Suppressor macrophage (primary cell): ENCODE results near the gene GRSF1.
"Not testable (repeated sequence)": the region's sequence is repeated elsewhere in the genome, so short reads cannot be mapped to it uniquely, and the experiment has no call there.

Experiments used
- DNase-seq, 4 experiments: peaks; one replicate each; pipeline ENCODE4 v3.0.0-alpha.2; 2020 to 2022

Gene GRSF1

DNA sequence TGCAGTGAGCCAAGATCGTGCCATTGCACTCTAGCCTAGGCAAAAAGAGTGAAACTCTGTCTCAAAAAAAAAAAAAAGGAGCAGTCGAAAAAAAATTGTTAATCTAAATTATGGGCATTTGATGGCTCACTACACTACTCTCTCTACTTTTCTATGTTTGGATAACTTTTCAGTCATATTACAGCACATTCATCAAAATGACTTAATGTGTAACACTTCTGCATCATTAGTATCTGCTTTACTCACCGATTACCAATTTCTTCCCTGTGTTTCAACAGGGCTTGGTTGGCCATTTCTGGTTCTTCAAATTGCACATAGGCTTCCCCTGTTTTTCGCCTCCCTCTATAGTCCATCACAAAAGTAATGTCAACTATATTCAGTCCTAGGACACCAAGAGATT is 8.4 kb downstream of the GRSF1 start:
- no peak for DNase-seq

DNA sequence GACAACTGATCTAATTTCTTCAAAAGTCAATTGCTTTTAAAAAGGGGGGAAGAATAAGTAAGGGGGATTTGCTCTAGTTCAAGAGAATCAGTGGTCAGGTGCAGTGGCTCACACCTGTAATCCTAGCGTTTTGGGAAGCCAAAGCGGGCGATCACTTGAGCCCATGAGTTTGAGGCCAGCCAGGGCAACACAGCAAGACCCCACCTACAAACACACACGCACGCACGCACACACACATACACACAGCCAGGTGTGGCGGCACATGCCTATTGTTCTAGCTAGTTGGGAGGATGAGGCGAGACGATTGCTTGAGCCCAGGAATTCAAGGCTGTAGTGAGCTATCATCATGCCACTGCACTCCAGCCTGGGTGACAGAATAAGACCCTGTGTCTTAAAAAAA is 9.6 kb downstream of the GRSF1 start:
- no peak for DNase-seq

DNA sequence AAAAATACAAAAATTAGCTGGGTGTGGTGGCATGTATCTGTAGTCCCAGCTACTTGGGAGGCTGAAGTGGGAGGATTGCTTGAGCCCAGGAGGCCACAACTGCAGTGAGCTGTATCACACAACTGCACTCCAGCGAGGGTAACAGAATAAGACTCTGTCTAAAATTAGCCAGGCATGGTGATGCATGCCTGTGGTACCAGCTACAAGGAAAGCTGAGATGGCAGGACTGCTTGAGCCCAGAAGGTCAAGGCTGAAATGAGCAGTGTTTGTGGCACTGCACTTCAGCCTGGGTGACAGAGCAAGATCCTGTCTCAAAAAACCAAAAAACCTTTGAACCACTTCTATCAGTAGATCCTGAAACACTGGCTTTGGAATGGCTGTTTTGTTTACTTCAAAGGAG is 10.2 kb downstream of the GRSF1 start:
- no peak for DNase-seq

DNA sequence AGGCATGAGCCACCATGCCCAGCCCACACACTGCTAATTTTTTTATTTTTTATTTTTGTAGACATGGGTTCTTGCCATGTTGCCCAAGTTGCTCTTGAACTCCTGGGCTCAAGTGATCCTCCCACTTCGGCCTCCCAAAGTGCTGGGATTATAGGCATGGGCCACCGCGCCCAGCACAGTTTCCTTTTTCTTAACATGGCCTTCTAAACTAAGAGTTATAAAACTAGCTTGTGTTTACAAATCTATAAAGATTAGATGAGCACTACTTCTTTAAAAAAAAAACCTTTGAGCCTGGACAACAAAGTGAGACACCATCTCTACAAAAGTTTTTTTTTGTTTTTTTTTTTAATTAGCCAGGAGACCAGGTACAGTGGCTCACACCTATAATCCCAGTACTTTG is 10.7 kb downstream of the GRSF1 start:
- DNase-seq: no peak

DNA sequence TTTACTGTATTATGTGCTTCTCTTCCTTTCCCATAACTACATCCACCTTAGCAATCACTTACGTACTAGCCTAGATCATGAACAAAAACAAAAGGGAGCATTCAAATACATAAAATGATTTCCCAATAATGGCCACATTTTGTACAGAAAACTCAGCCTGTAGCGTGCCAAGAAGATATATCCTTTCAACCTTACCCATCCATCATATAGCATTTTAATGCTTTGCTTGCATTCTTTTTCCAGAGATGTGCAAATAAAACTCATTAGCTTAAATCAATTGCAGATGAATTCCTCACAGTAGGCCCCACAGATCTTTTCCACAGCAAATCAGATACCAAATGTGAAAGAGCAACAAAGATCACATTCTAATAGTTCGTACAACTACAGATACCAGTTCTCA is 20.8 kb downstream of the GRSF1 start:
- no peak for DNase-seq

DNA sequence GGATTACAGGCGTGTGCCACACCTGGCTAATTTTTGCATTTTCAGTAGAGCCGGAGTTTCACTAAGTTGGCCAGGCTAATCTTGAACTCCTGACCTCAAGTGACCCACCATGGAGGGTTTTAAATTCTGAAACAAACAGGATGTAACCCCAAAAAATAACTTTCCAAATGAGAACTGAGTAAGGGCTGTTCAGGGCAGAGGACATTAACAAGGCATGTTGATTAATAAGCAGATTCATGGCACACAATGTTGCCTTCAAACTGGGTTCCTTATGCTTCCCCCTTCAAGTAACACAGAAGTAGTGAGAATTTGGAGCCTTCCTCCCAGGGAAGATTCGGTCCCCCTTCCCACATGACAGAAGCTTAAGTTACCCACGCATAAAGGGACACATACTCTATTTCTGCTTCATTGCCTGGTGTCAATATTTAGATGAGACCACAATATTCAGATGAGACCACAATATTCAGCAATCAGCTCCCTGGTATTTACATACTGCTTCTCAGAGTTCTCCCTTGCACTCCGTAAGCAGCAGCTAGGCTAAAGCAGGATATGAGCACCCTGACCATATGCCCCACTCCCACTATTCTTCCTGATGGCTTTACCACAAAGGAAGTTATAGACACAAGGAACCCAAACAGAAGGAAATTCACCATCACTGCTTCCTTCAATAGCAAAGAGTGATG is 21.4 kb downstream of the GRSF1 start:
- peak; percentile 26 to 72 (median 50) for DNase-seq

DNA sequence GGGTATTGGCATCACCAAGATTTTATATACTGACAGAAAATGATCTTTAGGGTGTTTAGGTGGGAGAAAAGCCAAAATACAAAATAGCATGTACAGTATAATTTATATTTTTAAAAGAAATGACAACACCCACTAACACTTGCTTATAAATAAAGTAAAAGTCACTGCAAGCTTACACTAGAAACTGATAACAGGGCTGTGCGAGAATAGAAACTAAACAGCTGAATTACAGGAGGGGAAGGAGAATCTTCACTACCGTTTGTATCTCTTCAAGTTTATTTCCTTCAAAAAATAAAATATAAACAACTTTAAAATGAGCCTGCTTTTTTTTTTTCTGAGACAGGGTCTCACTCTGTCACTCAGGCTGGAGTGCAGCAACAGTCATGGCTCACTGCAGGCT is 22.8 kb downstream of the GRSF1 start:
- no peak for DNase-seq

DNA sequence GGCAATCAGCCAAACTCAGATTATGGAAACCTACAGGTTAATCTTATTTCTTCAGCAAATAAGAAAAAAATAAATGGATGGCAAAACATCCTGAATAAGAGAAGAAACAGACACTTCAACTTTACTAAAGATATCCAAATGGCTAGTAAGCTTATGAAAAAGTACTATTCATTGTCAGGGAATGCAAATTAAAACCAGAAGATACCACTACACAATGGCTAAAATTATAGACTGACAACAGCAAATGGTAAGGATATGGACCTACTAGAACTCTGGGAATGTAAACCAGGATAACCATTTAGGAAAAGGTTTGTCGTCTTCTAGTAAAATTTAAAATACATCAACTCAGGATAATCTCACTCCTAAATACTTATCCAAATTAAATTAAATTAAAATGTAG is 24.3 kb downstream of the GRSF1 start:
- DNase-seq: no peak

DNA sequence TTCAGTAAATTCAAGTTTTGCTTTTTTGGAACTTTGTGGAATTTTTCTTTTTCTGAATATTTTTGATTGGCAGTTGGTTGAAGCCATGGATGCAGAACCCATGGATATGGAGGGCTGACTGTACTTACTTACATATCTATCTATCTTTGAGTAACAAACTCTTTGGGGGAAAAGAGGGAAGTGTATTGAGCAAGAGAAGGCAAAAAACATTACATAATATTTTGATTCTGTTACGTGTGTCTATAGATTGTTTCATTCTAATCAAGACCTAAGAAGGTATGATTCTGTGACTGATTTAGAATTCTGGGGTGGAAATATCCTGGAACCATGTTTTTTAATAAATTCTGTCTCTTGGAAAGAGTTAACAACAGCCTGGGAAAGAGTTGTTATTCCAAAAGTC is 31.5 kb downstream of the GRSF1 start:
- DNase-seq: peak in 2 of 4 experiments; percentile 35 to 41

DNA sequence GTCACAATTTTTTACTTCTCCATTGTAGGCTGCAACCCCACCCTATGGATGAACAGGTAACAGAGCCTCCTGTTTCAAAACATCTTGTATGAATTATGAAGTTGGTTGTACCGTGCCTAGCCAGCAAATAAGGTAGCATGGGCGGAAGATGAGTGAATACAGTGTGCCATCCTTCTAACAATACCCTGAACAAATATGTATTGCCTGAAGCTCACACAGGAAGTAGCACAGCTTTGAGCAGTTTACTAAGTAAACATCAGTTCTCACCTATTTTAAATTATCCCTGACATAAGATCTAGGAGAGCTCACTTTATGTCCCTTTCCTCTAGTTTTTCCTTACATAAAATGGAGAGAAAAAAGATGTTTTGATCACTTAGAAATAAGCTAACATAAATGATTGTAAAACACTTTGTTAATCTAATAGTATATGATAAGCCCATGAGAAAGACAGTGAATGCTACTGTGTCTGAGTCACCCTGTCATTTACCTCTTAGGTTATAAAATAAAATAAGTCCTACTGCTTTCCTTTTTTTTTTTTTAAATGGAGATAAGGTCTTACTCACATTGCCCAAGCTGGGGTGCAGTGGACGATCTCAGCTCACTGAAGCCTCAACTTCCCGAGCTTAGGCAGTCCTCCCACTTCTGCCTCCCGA is 36.6 kb downstream of the GRSF1 start:
- DNase-seq: no peak

DNA sequence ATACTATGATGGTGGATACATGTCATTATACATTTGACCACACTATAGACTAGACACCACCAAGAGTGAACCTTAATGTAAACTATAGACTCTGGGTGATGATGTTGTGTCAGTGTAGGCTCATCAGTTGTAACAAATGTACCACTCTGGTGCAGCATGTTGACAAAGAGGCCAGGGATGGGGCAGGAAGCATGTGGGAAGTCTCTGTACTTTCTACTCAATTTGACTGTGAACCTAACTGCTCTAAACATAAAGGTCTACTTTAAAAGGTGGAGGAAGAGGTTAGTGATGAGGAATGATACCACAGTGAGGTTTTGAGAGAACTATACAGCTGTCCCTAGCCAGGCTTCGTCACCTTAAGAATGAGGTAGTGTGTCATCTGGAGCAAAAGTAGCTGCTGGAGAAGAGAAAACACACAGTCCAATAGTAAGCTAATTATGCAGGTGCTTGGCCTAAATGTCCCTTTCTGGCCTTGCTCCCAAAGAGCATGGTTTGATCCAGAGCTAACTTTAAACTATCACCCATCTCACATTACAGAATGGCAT is 38.4 kb downstream of the GRSF1 start:
- no peak for DNase-seq

DNA sequence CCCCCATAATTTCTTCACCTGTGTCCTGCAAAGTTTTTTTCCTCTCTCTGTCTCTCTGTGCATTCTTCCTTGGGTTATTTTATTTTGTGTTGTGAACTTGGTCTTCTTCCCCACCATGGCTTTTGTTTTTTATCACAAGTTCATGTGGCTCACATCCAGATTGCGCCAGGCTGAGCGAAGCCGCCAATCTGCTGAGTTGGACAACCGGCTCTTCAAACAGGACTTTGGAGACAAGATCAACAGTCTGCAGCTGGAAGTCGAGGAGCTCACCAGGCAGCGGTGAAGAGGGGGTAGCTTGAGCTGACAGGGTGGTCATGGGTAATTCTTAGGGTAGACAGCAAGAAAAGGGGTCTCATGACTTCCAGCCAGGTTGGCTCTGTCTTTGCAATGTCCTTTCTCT is 46.1 kb downstream of the GRSF1 start:
- no peak for DNase-seq

DNA sequence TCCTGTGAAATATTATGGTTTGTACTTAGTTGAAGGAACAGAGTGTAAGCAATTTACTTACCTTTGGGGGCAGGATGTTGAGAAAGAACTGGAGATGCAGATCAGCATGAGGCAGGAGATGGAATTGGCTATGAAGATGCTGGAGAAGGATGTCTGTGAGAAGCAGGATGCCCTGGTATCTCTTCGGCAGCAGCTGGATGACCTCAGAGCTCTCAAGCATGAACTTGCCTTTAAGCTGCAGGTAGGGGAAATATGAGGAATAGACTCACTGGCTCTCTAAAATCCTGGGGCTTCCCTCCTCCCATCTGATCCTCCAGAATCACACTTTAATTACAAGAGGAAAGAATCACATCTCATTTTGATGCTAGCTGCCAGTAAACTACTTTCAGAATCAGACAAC is 51.0 kb downstream of the GRSF1 start:
- no peak for DNase-seq

DNA sequence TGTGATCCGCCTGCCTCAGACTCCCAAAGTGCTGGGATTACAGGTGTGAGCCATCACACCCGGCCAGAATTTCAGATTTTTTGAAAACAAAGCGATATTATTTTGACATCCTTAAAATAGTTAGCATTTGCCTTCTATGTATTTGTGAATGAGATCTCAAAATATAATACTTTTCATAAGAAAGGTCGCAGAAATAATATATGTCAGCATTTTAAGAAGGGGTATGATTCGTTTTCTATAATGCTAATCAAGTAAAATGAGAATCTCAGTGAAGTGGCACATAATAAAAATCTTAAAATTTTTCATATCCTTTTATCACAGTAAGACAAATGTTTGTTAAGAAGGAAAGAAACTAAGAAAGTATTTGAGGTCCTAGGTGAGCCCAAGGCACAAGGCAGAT is 52.2 kb downstream of the GRSF1 start:
- no peak for DNase-seq

DNA sequence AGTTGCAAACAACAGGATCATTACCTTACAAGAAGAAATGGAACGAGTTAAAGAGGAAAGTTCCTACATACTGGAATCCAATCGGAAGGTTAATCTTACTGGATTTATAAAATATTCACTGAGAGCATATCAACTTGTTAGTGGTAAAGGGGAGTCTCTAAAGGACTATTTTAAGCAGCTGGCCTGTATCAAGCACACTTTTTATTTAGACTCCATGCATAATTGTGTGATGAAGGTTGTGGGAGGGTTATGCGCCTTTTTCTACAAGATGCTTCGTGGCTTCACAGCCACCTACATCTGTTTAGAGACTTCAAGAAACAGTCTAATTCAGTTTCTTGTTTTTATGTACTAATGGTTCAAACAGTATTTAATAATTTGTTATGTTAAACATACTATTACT is 56.6 kb downstream of the GRSF1 start:
- DNase-seq: no peak

DNA sequence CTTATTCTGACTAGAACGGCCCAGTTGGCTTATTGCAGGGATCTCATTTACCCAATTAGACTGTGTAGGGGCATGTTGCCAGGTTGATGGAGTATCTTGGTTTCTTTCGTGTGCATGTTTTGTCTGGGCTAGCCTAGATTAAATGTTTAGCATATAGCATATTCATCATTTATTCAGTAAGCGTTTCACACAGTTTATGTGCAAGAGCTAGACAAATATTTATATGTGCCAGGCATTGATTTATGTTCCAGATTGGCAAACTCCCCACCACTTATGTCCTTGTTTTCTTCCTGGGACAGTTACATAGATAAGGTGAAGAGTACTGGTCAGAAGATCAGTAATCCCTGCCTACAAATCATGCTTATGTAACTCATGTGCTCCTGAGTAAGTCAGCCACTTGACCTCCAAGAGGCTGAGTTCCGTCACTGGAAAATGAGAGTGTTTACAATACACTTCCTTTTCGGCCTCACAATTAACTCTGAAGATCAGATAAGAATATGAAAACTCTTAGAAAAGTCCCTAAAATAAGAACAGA is 60.7 kb downstream of the GRSF1 start:
- DNase-seq: peak; percentile 27 to 65 (median 56)

DNA sequence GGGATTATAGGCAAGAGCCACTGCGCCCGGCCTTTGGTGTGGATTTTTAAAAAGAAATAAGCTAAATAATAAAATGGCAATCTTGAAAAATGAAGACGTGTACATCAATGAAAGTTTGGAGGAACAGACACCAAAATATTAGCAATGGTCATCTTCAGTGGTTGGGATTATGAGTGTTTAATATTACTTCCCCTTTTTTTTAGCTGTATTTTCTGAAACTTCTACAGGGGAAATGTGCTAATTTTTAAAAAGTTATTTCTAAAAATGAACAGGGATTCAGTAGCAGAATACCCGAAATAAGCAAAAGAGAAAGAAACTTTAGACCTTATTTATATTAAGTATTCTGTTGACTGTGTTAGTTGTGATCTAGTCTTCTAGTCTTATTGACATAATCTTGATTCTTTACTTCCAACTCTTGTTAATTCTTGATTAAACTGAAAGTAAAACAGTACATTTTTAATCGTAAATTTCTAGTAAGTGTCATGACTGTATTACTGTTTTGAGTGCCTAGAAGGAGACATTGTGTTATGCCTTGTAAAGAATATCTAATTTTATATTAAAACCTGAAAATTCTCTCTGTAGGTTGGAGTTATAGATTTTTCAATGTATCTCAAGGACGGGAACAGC is 66.6 kb downstream of the GRSF1 start:
- peak in 2 of 4 experiments; percentile 50 to 56 for DNase-seq

DNA sequence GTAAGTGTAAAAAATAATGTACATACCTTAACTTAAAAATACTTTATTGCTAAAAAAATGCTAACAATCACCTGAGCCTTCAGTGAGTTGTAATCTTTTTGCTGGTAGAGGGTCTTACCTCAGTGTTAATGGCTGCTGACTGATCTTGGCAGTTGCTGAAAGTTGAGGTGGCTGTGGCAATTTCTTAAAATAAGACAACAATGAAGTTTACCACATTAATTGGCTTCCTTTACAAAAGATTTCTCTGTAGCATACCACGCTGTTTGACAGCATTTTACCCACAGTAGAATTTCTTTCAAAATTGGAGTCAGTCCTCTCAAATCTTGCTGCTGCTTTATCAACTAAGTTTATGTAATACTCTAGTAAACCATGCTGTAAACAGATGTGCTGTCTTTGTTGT is 70.3 kb downstream of the GRSF1 start:
- DNase-seq: not testable (repeated sequence)

DNA sequence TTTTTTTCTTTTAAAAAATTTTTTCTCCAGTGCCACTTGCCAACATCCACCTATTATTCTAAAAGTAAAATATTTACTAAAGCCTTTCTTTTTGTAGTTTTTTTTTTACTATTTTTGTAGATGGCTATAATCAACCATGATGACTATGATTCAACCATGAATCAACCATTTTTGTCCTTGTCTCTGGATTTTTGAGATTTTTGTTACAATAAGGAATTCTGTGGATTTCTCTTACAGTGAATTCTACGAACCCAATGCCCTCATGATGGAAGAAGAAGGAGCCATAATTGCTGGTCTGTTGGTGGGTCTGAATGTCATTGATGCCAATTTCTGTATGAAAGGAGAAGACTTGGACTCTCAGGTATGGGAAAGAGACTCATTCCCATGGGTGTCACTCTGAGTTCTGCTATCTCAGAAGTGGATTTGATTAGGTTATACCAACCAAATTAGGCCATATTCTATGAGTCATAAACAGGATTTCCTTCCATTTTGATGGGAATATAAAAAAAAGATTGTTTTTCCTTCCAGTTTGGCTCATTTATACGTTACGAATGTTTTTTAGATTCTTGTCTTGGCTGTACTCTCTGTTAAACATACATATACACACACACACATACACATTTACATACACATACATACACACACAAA is 71.3 kb downstream of the GRSF1 start:
- DNase-seq: no peak
